ENCODE results near the gene P3H1. TPM values are rescaled to one million over a fixed set of nuclear protein-coding genes. Genes with fewer than 3 reads are reported as not detected.
"Not testable (repeated sequence)": the region's sequence is repeated elsewhere in the genome, so short reads cannot be mapped to it uniquely, and the experiment has no call there.

The P3H1 gene
- total RNA-seq, 2 experiments from 2014 or later = 40.1 to 43.3 TPM

GRCh38 chr1:42751511-42752070, 15.2 kb downstream of the P3H1 start:
- H3K4me3 Mint-ChIP-seq, H3K9me3 Mint-ChIP-seq, H3K4me1 Mint-ChIP-seq, DNase-seq, H3K27me3 Mint-ChIP-seq, H3K27ac Mint-ChIP-seq: not testable (repeated sequence)
- peaks cover 62% of the 10 kb centered on the region for H3K36me3 Mint-ChIP-seq (ENCODE audit: low read depth)
- CTCF ChIA-PET = interaction anchor here (1.3 kb wide), 1 partner anchor 95 kb away, joined by 3 read pairs; the partner anchor contains the start of gene ZNF691
- POLR2A ChIA-PET = interaction anchor here (2.6 kb wide), 1 partner anchor 15 kb away, joined by 9 read pairs; the partner anchor contains the start of genes C1orf50 and P3H1

- H3K27me3 Mint-ChIP-seq = no peaks in the 10 kb centered on the region
- DNase-seq = no peak
- no peaks in the 10 kb centered on the region for H3K4me1 Mint-ChIP-seq
- H3K9me3 Mint-ChIP-seq = no peaks in the 10 kb centered on the region
- ChIA-PET CTCF (no interaction called here), POLR2A (interaction anchor here (0.7 to 2.1 kb wide), 2 partner anchors 11 to 16 kb away, joined by 3 to 9 read pairs; partner anchors contain the start of genes C1orf50 and P3H1)
- H3K36me3 Mint-ChIP-seq (ENCODE audit: low read depth) = peaks cover 55% of the 10 kb centered on the region
- no peak overlapping the region for H3K27ac Mint-ChIP-seq
- H3K4me3 Mint-ChIP-seq = no peak overlapping the region
Measured at GRCh38 chr1:42750041-42750440, 16.8 kb downstream of the P3H1 start.

GRCh38 chr1:42748461-42749410, 18.1 kb downstream of the P3H1 start:
- H3K27me3 Mint-ChIP-seq = no peaks in the 10 kb centered on the region
- H3K4me3 Mint-ChIP-seq = no peak overlapping the region
- peaks cover 46% of the 10 kb centered on the region for H3K36me3 Mint-ChIP-seq (ENCODE audit: low read depth)
- no peaks in the 10 kb centered on the region for H3K4me1 Mint-ChIP-seq
- CTCF ChIA-PET = no interaction called here
- no peak overlapping the region for H3K27ac Mint-ChIP-seq
- DNase-seq = no peak
- H3K9me3 Mint-ChIP-seq = no peaks in the 10 kb centered on the region
- POLR2A ChIA-PET = interaction anchor here (2.0 to 2.1 kb wide), 2 partner anchors 18 kb away, joined by 7 to 9 read pairs; partner anchors contain the start of genes C1orf50 and P3H1

- no peak for DNase-seq
Measured at GRCh38 chr1:42748021-42748420, 18.8 kb downstream of the P3H1 start.

GRCh38 chr1:42747125-42747524, 19.7 kb downstream of the P3H1 start:
- Mint-ChIP-seq H3K27me3 (no peaks in the 10 kb centered on the region), H3K9me3 (no peaks in the 10 kb centered on the region), H3K4me1 (no peaks in the 10 kb centered on the region), H3K4me3 (no peak overlapping the region), H3K36me3 (ENCODE audit: low read depth) (peaks cover 32% of the 10 kb centered on the region), H3K27ac (no peak overlapping the region)
- ChIA-PET POLR2A (interaction anchor here (2.0 kb wide), 1 partner anchor 20 kb away, joined by 7 read pairs; the partner anchor contains the start of genes C1orf50 and P3H1), CTCF (interaction anchor here (1.0 kb wide), 1 partner anchor 9 kb away, joined by 3 read pairs; no protein-coding TSS in a partner anchor)
- DNase-seq = peak; percentile 32

More at GRCh38 chr1:42748021-42748420, 18.8 kb downstream of the P3H1 start:
- Mint-ChIP-seq H3K27me3 (no peaks in the 10 kb centered on the region), H3K9me3 (no peaks in the 10 kb centered on the region), H3K36me3 (ENCODE audit: low read depth) (peaks cover 41% of the 10 kb centered on the region), H3K27ac (no peak overlapping the region), H3K4me3 (no peak overlapping the region), H3K4me1 (no peaks in the 10 kb centered on the region)
- ChIA-PET CTCF (no interaction called here), POLR2A (interaction anchor here (2.0 kb wide), 1 partner anchor 19 kb away, joined by 7 read pairs; the partner anchor contains the start of genes C1orf50 and P3H1)

- CTCF ChIA-PET = interaction anchor here (1.0 to 1.2 kb wide), 3 partner anchors 9 to 162 kb away, joined by 3 to 4 read pairs (median 3); no protein-coding TSS in a partner anchor
- Mint-ChIP-seq H3K4me3 (no peak overlapping the region), H3K27me3 (no peaks in the 10 kb centered on the region), H3K27ac (no peak overlapping the region), H3K4me1 (no peaks in the 10 kb centered on the region), H3K36me3 (ENCODE audit: low read depth) (peaks cover 27% of the 10 kb centered on the region), H3K9me3 (no peaks in the 10 kb centered on the region)
- DNase-seq = no peak
- POLR2A ChIA-PET = interaction anchor here (2.0 kb wide), 1 partner anchor 20 kb away, joined by 7 read pairs; the partner anchor contains the start of genes C1orf50 and P3H1
Measured at GRCh38 chr1:42746436-42747105, 20.3 kb downstream of the P3H1 start.

GRCh38 chr1:42745851-42746250, 21.0 kb downstream of the P3H1 start:
- Mint-ChIP-seq H3K4me3 (no peak overlapping the region), H3K36me3 (ENCODE audit: low read depth) (peaks cover 25% of the 10 kb centered on the region), H3K4me1 (no peaks in the 10 kb centered on the region), H3K9me3 (no peaks in the 10 kb centered on the region), H3K27me3 (no peaks in the 10 kb centered on the region), H3K27ac (no peak overlapping the region)
- CTCF ChIA-PET = interaction anchor here (0.6 to 1.2 kb wide), 3 partner anchors 12 to 161 kb away, joined by 3 to 4 read pairs (median 3); no protein-coding TSS in a partner anchor
- POLR2A ChIA-PET = no interaction called here
- DNase-seq = no peak

- no peaks in the 10 kb centered on the region for H3K9me3 Mint-ChIP-seq
- H3K27ac Mint-ChIP-seq = no peak overlapping the region
- POLR2A ChIA-PET = interaction anchor here (1.0 kb wide), 1 partner anchor 8 kb away, joined by 3 read pairs; no protein-coding TSS in a partner anchor
Measured at GRCh38 chr1:42744148-42744413, 22.7 kb downstream of the P3H1 start.

GRCh38 chr1:42743317-42744147, 23.3 kb downstream of the P3H1 start:
- Mint-ChIP-seq H3K27ac (no peak overlapping the region), H3K27me3 (no peaks in the 10 kb centered on the region), H3K36me3 (ENCODE audit: low read depth) (peaks cover 10% of the 10 kb centered on the region), H3K4me3 (no peak overlapping the region), H3K9me3 (no peaks in the 10 kb centered on the region), H3K4me1 (no peaks in the 10 kb centered on the region)
- DNase-seq = no peak
- CTCF ChIA-PET = interaction anchor here (1.1 kb wide), 1 partner anchor 165 kb away, joined by 3 read pairs; no protein-coding TSS in a partner anchor
- POLR2A ChIA-PET = interaction anchor here (1.0 to 1.3 kb wide), 2 partner anchors 9 to 23 kb away, joined by 3 read pairs; partner anchors contain the start of genes C1orf50 and P3H1

More at GRCh38 chr1:42744148-42744413, 22.7 kb downstream of the P3H1 start:
- no peak overlapping the region for H3K4me3 Mint-ChIP-seq
- CTCF ChIA-PET = no interaction called here
- peaks cover 13% of the 10 kb centered on the region for H3K36me3 Mint-ChIP-seq (ENCODE audit: low read depth)
- H3K27me3 Mint-ChIP-seq = no peaks in the 10 kb centered on the region
- no peaks in the 10 kb centered on the region for H3K4me1 Mint-ChIP-seq
- DNase-seq = no peak

GRCh38 chr1:42742617-42743316, 24.1 kb downstream of the P3H1 start:
- no peaks in the 10 kb centered on the region for H3K27me3 Mint-ChIP-seq
- no peak overlapping the region for H3K27ac Mint-ChIP-seq
- no peak for DNase-seq
- peaks cover 3% of the 10 kb centered on the region for H3K36me3 Mint-ChIP-seq (ENCODE audit: low read depth)
- CTCF ChIA-PET = interaction anchor here (1.1 kb wide), 1 partner anchor 165 kb away, joined by 3 read pairs; no protein-coding TSS in a partner anchor
- no peaks in the 10 kb centered on the region for H3K9me3 Mint-ChIP-seq
- H3K4me1 Mint-ChIP-seq = no peaks in the 10 kb centered on the region
- H3K4me3 Mint-ChIP-seq = no peak overlapping the region
- POLR2A ChIA-PET = interaction anchor here (1.0 to 1.3 kb wide), 2 partner anchors 10 to 24 kb away, joined by 3 read pairs; partner anchors contain the start of genes C1orf50 and P3H1

- no peak overlapping the region for H3K27ac Mint-ChIP-seq
- no peaks in the 10 kb centered on the region for H3K27me3 Mint-ChIP-seq
- H3K4me3 Mint-ChIP-seq = no peak overlapping the region
- H3K4me1 Mint-ChIP-seq = peaks cover 3% of the 10 kb centered on the region
- no peak for DNase-seq
- ChIA-PET CTCF (interaction anchor here (1.1 kb wide), 1 partner anchor 164 kb away, joined by 3 read pairs; no protein-coding TSS in a partner anchor), POLR2A (interaction anchor here (1.3 kb wide), 1 partner anchor 25 kb away, joined by 3 read pairs; the partner anchor contains the start of genes C1orf50 and P3H1)
- peaks cover 3% of the 10 kb centered on the region for H3K36me3 Mint-ChIP-seq (ENCODE audit: low read depth)
- H3K9me3 Mint-ChIP-seq = no peaks in the 10 kb centered on the region
Measured at GRCh38 chr1:42742141-42742540, 24.7 kb downstream of the P3H1 start.
